GM12874 (cell line): Measurements from ENCODE around the gene SIPA1L3.

ENCODE experiments used
- TF ChIP-seq, protein P1 (sequence below): IDR thresholded peaks from 2 replicates; pipeline ENCODE4 v1.5.1; 2011; ENCODE audit warnings: low read depth, mild to moderate bottlenecking, control low read depth, low read length, moderate library complexity; ENCODE audit not compliant: insufficient read depth

Gene SIPA1L3

DNA sequence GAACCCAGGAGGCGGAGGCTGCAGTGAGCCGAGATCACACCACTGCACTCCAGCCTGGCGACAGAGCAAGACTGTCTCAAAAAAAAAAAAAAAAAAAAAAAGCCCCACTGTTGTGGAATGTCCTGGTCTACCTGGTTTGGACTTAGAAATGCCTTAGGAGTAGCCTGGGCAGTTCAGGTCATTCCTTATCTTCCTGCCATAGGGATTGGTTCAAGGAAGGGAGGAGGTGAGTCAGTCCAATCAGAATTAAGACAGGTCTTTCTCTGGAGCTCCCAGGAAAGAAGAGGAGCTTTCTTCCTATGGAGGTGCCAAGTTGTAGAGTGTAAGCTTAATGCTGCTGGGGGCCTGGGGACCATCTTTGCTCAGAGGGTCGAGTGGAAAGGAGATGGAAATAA, 44.8 kb downstream of the SIPA1L3 start:
- TF ChIP-seq, protein P1, sequence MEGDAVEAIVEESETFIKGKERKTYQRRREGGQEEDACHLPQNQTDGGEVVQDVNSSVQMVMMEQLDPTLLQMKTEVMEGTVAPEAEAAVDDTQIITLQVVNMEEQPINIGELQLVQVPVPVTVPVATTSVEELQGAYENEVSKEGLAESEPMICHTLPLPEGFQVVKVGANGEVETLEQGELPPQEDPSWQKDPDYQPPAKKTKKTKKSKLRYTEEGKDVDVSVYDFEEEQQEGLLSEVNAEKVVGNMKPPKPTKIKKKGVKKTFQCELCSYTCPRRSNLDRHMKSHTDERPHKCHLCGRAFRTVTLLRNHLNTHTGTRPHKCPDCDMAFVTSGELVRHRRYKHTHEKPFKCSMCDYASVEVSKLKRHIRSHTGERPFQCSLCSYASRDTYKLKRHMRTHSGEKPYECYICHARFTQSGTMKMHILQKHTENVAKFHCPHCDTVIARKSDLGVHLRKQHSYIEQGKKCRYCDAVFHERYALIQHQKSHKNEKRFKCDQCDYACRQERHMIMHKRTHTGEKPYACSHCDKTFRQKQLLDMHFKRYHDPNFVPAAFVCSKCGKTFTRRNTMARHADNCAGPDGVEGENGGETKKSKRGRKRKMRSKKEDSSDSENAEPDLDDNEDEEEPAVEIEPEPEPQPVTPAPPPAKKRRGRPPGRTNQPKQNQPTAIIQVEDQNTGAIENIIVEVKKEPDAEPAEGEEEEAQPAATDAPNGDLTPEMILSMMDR = no peak

DNA sequence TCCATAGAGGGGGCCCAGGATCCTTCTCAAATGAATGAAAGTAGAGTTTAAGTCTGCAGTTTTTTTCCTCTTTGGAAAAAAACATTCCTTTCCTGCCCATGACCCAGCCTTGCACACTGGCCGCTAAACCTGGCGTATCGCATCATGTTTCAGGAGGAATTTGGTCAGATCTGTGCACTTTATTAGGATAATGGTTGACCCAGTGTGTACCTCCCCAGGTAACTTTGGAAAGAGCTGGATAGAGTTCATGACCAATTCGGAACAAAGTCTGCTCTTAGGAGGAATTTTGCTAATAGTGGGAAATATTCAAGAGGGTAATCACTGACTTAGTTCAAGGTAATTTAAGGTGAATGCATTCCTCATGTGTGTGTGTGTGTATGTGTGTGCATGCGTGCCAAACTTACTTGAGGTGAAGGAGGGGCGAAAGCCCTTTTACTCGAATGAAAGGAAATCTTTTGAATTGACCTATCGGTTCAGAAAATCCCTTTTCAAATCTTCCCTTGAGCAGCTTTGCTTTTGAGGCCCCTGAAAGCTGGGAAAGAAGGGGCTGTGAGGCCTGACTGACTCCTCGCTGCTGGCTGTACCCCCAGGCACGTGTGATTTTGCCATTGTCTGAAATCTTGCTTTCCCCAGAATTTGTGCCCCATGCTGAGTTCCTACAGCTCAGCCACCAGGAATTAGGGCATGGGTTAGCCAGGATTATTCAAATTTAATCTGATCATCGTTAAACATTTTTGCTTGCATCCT, 46.3 kb downstream of the SIPA1L3 start:
- TF ChIP-seq, protein P1 = no peak

DNA sequence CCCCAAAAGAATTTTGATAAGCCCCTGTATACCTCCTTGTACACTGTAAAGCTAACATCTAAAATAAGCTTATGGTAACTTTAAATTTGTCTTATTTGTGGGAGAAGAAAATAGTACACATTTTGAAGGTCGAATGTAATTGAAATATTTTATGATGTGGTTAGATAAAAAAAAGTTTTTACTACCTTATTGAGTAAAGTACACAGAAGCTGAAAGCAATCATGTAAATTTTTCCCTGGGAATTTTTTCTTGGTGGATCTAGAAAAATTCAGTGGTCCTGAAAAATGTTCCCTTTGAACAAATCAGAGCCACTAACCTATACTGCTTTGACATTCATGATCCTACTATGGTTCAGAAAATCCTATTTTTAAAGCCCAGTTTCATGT, 46.9 kb downstream of the SIPA1L3 start:
- TF ChIP-seq, protein P1 = no peak

DNA sequence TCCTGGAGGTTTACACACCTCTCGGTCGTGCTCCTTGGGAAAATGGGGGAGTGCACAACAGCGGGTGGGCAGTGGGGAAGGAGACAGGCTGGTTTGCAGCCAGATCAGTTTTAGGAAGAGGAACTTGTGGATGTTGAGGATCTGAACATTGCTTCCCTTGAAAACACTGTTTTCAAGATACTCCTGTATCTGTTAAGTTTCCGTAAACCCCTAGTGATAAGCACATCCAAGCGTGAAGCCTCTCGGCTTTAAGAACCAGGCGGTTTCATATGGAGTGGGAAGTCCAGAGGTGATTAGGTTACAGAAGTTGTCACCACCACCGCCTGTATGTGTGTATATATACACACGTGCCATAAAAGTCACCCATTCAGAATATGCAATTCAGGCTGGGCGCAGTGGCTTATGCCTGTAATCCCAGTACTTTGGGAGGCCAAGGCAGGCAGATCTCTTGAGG, 47.4 kb downstream of the SIPA1L3 start:
- TF ChIP-seq, protein P1 = no peak

DNA sequence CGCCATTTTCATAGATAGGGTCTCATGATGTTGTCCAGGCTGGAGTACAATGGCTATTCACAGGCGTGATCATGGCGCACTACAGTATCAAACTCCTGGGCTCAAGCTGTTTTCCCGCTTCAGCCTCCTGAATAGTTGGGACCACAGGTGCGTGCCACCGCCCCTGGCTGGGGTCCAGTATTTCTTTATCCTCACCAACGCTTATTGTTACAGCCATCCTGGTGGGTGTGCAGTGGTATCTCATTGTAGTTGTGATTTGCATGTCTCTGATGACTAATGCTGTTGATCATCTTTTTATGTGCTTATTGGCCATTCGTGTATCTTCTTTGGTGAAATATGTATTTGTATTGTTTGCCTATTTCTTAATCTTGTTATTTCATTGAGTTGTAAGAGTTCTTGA, 49.0 kb downstream of the SIPA1L3 start:
- TF ChIP-seq, protein P1 = no peak

DNA sequence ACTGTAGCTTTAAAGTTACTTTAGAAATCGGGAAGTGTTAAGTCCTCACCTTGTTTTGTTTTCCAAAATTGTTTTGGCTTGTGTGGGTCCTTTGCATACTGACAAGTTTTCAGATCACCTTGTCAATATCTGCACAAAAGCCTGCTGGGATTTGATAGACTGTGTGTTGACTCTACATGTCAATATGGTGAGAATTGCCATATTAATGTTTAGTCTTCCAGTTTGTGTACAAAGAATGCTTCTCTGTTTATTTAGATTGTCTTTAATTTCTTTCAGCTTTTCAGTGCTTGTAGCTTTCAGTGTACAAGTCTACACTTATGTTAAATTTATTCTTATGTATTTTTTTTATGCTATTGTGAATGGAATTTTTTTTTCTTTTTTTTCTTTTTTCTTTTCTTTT, 50.2 kb downstream of the SIPA1L3 start:
- TF ChIP-seq, protein P1 = no peak

DNA sequence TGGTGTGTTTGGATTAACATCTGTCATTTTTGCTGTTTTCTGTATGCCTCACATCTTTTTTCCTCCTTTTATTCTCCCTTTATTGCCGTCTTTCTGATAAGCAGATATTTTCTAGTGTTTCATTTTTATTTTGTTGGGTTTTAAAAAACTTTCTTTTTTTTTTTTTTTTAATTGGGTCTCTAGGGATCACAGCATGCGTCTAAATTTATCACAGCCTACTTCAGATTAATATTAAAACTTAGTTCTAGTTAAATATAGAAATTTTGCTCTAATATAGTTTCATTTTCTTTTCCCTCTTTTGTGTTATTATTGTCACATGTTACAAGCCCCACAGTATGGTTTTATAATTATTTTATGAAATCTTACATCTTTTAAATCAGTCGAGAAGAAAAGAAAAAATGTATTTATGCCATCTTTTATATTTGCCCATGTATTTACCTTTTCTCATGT, 52.7 kb downstream of the SIPA1L3 start:
- TF ChIP-seq, protein P1 = no peak
